Breast epithelium (tissue), 4 donors: ENCODE measurements around the gene AURKB. TPM values are rescaled to one million over a fixed set of nuclear protein-coding genes. Genes with fewer than 3 reads are reported as not detected.
"Not testable (repeated sequence)": the region's sequence is repeated elsewhere in the genome, so short reads cannot be mapped to it uniquely, and the experiment has no call there.

Experiments used
- DNase-seq, 2 donors: peaks; one replicate each; pipeline ENCODE4 v3.0.0-alpha.2; 2019; ENCODE audit warnings: low spot score in 2 of 2
- H3K27ac ChIP-seq, 2 donors: fragments of 200-600 bp; sonication (generic) in 1 of 2; one replicate each; pipeline ENCODE4 v1.5.1; 2016 to 2019; ENCODE audit warnings: mild to moderate bottlenecking in 1 of 2
- H3K27me3 ChIP-seq, 2 donors: fragments of 200-600 bp; sonication (generic) in 1 of 2; one replicate each; pipeline versions ENCODE4 v1.5.1 to v1.6.0; 2017 to 2019; ENCODE audit warnings: control low read depth in 1 of 2, mild to moderate bottlenecking in 1 of 2
- H3K36me3 ChIP-seq: fragments of 200-600 bp; one replicate; pipeline ENCODE4 v1.5.1; 2019
- H3K4me1 ChIP-seq, 2 donors: fragments of 200-600 bp; sonication (generic); one replicate each; pipeline ENCODE4 v1.5.1; 2016 to 2019; ENCODE audit warnings: control low read depth in 1 of 2
- H3K4me3 ChIP-seq, 3 donors: fragments of 200-600 bp; sonication (generic); 1 replicate in 2 of 3; 2 replicates in 1 of 3; pipeline ENCODE4 v1.5.1; 2016 to 2019; ENCODE audit warnings: mild to moderate bottlenecking in 3 of 3, moderate library complexity in 2 of 3
- H3K9me3 ChIP-seq, 2 donors: fragments of 200-600 bp; sonication (generic) in 1 of 2; one replicate each; pipeline ENCODE4 v1.5.1; 2016 to 2019; ENCODE audit warnings: control low read depth in 1 of 2
- CTCF ChIP-seq, 3 donors: fragments of 450-650 bp; IDR thresholded peaks; one replicate each; pipeline ENCODE4 v1.5.1; 2016 to 2017; ENCODE audit warnings: antibody characterized with exemption in 3 of 3, mild to moderate bottlenecking in 3 of 3, moderate library complexity in 3 of 3
- POLR2A ChIP-seq: fragments of 450-650 bp; IDR thresholded peaks from one replicate; pipeline ENCODE4 v1.6.1; 2016; ENCODE audit warnings: antibody characterized with exemption, mild to moderate bottlenecking, moderate library complexity
- POLR2AphosphoS5 ChIP-seq, 3 donors: sonication (generic); formaldehyde crosslinking; IDR thresholded peaks; one replicate each; pipeline ENCODE4 v1.6.1; 2017; ENCODE audit warnings: antibody characterized with exemption in 3 of 3
- intact Hi-C: fragments of 100-400 bp; cut with DNase I; formaldehyde crosslinking; loops from one replicate; pipeline ENCODE4 v1.15.1; 2023; ENCODE audit warnings: low total_unique reads
- total RNA-seq, 3 donors: library from RNA; depleted of rRNA; stranded (reverse); fragments of >200 nt; gene quantifications; one replicate each; pipeline ENCODE4 v1.1.0, GENCODE V29; 2016

Gene AURKB
- total RNA-seq, 3 donors from 2014 or later = 0.44 to 3.8 (median 1.6) TPM

DNA sequence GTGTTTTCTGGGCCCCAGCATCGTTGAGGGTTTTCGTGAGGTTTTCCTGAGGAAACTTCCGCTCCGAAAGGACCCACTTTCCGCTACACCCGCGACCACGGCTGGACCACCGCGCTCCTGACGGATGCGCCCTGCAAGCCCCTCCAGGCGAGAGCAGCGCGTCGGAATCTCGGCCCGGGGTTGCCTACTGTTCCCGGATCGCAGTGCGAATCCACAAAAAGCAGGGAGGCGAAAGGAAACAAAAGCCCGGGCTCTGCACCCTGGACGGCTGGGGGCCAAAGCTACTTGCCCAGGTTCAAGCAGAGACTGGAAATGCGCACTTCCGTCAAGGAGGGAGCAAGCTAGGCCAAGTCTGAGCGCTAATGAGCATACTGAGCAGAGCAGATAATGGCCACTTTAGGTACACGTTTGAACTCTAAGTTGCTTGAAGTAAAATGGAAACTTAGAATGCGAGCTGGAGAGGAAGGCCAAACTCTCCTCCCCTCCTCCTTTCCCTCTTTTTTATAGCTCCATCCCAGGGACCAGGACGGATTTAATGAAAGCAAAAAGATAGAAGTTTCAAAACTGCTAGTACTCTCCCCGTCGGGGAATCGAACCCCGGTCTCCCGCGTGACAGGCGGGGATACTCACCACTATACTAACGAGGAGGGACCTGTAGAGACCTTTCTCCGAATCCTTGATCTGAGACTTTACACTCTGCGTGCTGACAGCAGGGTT lies 11.4 kb upstream of the AURKB start:
- H3K9me3 ChIP-seq = no peaks in the 10 kb centered on the region
- H3K4me3 ChIP-seq = peak overlapping the region; percentile 68 to 91 (median 76)
- H3K27me3 ChIP-seq = no peaks in the 10 kb centered on the region
- peak overlapping the region; percentile 98 for H3K27ac ChIP-seq
- no peaks in the 10 kb centered on the region for H3K36me3 ChIP-seq
- intact Hi-C loops = loop anchor here (5.0 kb wide), 1 partner anchor 35 kb away; no protein-coding TSS in a partner anchor
- peak; percentile 91 to 92 for DNase-seq
- TF ChIP-seq POLR2AphosphoS5 (IDR thresholded peaks at IDR 0.05) = peak; percentile 25 to 79 (median 74)
- TF ChIP-seq POLR2A = no peak
- TF ChIP-seq CTCF (IDR thresholded peaks at IDR 0.05) = peak in 1 of 3 donors; percentile 5
- H3K4me1 ChIP-seq = no peaks in the 10 kb centered on the region

- no peaks in the 10 kb centered on the region for H3K4me1 ChIP-seq
- peak overlapping the region; percentile 68 to 91 (median 76) for H3K4me3 ChIP-seq
- H3K36me3 ChIP-seq = no peaks in the 10 kb centered on the region
- no peaks in the 10 kb centered on the region for H3K9me3 ChIP-seq
- H3K27ac ChIP-seq = peak overlapping the region; percentile 98
- DNase-seq = peak; percentile 94 to 96
- no peaks in the 10 kb centered on the region for H3K27me3 ChIP-seq
- peak; percentile 64 to 94 (median 76) for TF ChIP-seq POLR2AphosphoS5 (IDR thresholded peaks at IDR 0.05)
- peak in 1 of 3 donors; percentile 9 for TF ChIP-seq CTCF (IDR thresholded peaks at IDR 0.05)
- TF ChIP-seq POLR2A = no peak
- intact Hi-C loops = loop anchor here (5.0 kb wide), 1 partner anchor 34 kb away; no protein-coding TSS in a partner anchor
Measured at GRCh38 chr17:8220783-8221662, 10.6 kb upstream of the AURKB start.

GRCh38 chr17:8214000-8214399 lies 3.6 kb upstream of the AURKB start:
- H3K4me1 ChIP-seq, H3K27ac ChIP-seq, H3K27me3 ChIP-seq, DNase-seq, H3K4me3 ChIP-seq, H3K36me3 ChIP-seq, H3K9me3 ChIP-seq: not testable (repeated sequence)
- intact Hi-C loops = loop anchor here (10.0 kb wide), 1 partner anchor 79 kb away; no protein-coding TSS in a partner anchor

GRCh38 chr17:8212312-8213180 lies 2.2 kb upstream of the AURKB start:
- no peak for DNase-seq
- Histone ChIP-seq H3K4me1 (no peaks in the 10 kb centered on the region), H3K27me3 (no peaks in the 10 kb centered on the region), H3K4me3 (no peak overlapping the region), H3K27ac (no peak overlapping the region), H3K36me3 (no peaks in the 10 kb centered on the region), H3K9me3 (no peaks in the 10 kb centered on the region)
- no peak for TF ChIP-seq POLR2A
- TF ChIP-seq POLR2AphosphoS5 (IDR thresholded peaks at IDR 0.05) = no peak
- no peak for TF ChIP-seq CTCF (IDR thresholded peaks at IDR 0.05)
- intact Hi-C loops = loop anchor here (10.0 kb wide), 1 partner anchor 78 kb away; no protein-coding TSS in a partner anchor
